Thyroid gland (tissue), 4 donors: ENCODE results near the gene RBM4B. TPM values are rescaled to one million over a fixed set of nuclear protein-coding genes. Genes with fewer than 3 reads are reported as not detected.
A peak's percentile ranks its signal among the peaks of the same experiment; 100 is the strongest.

Experiments used
- DNase-seq, 2 donors: peaks; one replicate each; pipeline ENCODE4 v3.0.0-alpha.2; 2019
- H3K27ac ChIP-seq, 3 donors: fragments of 200-600 bp; sonication (generic); 1 replicate in 2 of 3; 2 replicates in 1 of 3; pipeline ENCODE4 v1.5.1; 2016 to 2019; ENCODE audit warnings: mild to moderate bottlenecking in 1 of 3, moderate library complexity in 1 of 3
- H3K27me3 ChIP-seq: fragments of 200-600 bp; sonication (generic); one replicate; pipeline ENCODE4 v1.5.1; 2019
- H3K36me3 ChIP-seq, 2 donors: fragments of 200-600 bp; sonication (generic); one replicate each; pipeline ENCODE4 v1.5.1; 2016 to 2019
- H3K4me1 ChIP-seq, 2 donors: fragments of 200-600 bp; sonication (generic); one replicate each; pipeline ENCODE4 v1.5.1; 2017 to 2019
- H3K4me3 ChIP-seq, 3 donors: fragments of 200-600 bp; sonication (generic); replicated peaks in 1 of 3; 1 replicate in 2 of 3; 2 replicates in 1 of 3; pipeline ENCODE4 v1.5.1; 2016; ENCODE audit warnings: mild to moderate bottlenecking in 1 of 3
- H3K9me3 ChIP-seq: fragments of 200-600 bp; sonication (generic); one replicate; pipeline ENCODE4 v1.5.1; 2017
- POLR2A ChIP-seq, 2 donors: fragments of 450-650 bp; IDR thresholded peaks; one replicate each; pipeline ENCODE4 v1.6.1; 2017; ENCODE audit warnings: antibody characterized with exemption in 2 of 2, mild to moderate bottlenecking in 2 of 2, moderate library complexity in 1 of 2
- WGBS, 2 donors: methylation state at CpG; one replicate each; pipeline ENCODE4 v1.1.5; 2017; 5-methylcytosine and 5-hydroxymethylcytosine counted together
- intact Hi-C: fragments of 100-400 bp; cut with DNase I; formaldehyde crosslinking; loops from one replicate; pipeline ENCODE4 v1.15.1; 2023
- small RNA-seq: library from RNA; depleted of rRNA; stranded (forward); fragments of <200 nt; gene quantifications from one replicate; pipeline ENCODE3, GENCODE V24; 2016
- total RNA-seq, 4 donors: library from RNA; depleted of rRNA; stranded (reverse); fragments of >200 nt; gene quantifications; one replicate each; pipeline ENCODE4 v1.2.3, GENCODE V29; 2016
- TF ChIP-seq, protein P1 (sequence below), 6 experiments: fragments of 200-600 bp in 3 of 6; fragments of 450-650 bp in 3 of 6; sonication (generic) in 3 of 6; IDR thresholded peaks; one replicate each; pipeline ENCODE4 v1.5.1; 2016 to 2019; ENCODE audit warnings: antibody characterized with exemption in 6 of 6, mild to moderate bottlenecking in 2 of 6, inconsistent platforms in 1 of 6, moderate library complexity in 1 of 6

Gene RBM4B
- total RNA-seq, 4 donors from 2014 or later, result 16.6 to 24.7 (median 24.2) TPM

DNA sequence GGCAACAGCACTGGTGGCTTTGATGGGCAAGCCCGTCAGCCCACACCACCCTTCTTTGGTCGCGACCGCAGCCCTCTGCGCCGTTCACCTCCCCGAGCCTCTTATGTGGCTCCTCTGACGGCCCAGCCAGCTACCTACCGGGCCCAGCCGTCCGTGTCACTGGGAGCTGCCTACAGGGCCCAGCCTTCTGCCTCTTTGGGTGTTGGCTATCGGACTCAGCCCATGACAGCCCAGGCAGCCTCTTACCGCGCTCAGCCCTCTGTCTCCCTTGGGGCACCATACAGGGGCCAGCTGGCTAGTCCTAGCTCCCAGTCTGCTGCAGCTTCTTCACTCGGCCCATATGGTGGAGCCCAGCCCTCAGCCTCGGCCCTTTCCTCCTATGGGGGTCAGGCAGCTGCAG is 53.2 kb downstream of the RBM4B start:
- Histone ChIP-seq H3K4me1 (peaks cover 29 to 40% of the 10 kb centered on the region in 2 donors), H3K27me3 (no peaks in the 10 kb centered on the region), H3K9me3 (no peaks in the 10 kb centered on the region), H3K27ac (no peak overlapping the region), H3K4me3 (no peak overlapping the region), H3K36me3 (peaks cover 36 to 42% of the 10 kb centered on the region in 2 donors)
- TF ChIP-seq POLR2A (IDR thresholded peaks at IDR 0.05), result no peak
- TF ChIP-seq, protein P1, sequence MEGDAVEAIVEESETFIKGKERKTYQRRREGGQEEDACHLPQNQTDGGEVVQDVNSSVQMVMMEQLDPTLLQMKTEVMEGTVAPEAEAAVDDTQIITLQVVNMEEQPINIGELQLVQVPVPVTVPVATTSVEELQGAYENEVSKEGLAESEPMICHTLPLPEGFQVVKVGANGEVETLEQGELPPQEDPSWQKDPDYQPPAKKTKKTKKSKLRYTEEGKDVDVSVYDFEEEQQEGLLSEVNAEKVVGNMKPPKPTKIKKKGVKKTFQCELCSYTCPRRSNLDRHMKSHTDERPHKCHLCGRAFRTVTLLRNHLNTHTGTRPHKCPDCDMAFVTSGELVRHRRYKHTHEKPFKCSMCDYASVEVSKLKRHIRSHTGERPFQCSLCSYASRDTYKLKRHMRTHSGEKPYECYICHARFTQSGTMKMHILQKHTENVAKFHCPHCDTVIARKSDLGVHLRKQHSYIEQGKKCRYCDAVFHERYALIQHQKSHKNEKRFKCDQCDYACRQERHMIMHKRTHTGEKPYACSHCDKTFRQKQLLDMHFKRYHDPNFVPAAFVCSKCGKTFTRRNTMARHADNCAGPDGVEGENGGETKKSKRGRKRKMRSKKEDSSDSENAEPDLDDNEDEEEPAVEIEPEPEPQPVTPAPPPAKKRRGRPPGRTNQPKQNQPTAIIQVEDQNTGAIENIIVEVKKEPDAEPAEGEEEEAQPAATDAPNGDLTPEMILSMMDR (IDR thresholded peaks at IDR 0.05), result no peak
- no peak for DNase-seq
- 85 to 90% methylated on average over 15 of the region's 16 CpGs for WGBS, 2 donors
- intact Hi-C loops, result no loop called here

GRCh38 chr11:66619080-66619554 is 58.6 kb downstream of the RBM4B start:
- intact Hi-C loops, result no loop called here
- Histone ChIP-seq H3K4me3 (no peak overlapping the region), H3K27me3 (no peaks in the 10 kb centered on the region), H3K9me3 (no peaks in the 10 kb centered on the region), H3K4me1 (peaks cover 48 to 65% of the 10 kb centered on the region in 2 donors), H3K27ac (peak overlapping the region in 2 of 3 donors; percentile 55 to 86), H3K36me3 (peaks cover under 1 to 2% of the 10 kb centered on the region in 2 donors)
- 34 to 38% methylated on average over 4 of the region's 4 CpGs for WGBS, 2 donors
- TF ChIP-seq POLR2A (IDR thresholded peaks at IDR 0.05), result peak in 1 of 2 donors; percentile 11
- TF ChIP-seq, protein P1 (IDR thresholded peaks at IDR 0.05), result no peak
- DNase-seq, result peak in 1 of 2 donors; percentile 24

- H3K9me3 ChIP-seq, result no peaks in the 10 kb centered on the region
- intact Hi-C loops, result loop anchor here (2.0 kb wide), 1 partner anchor 22 kb away; the partner anchor contains the start of gene RBM4
- DNase-seq, result peak; percentile 71 to 72
- peak overlapping the region; percentile 86 to 92 (median 89) for H3K27ac ChIP-seq
- 0 to 2% methylated on average over 16 to 19 of the region's 38 CpGs for WGBS, 2 donors
- peaks cover 42 to 51% of the 10 kb centered on the region in 2 donors for H3K4me1 ChIP-seq
- H3K27me3 ChIP-seq, result no peaks in the 10 kb centered on the region
- H3K36me3 ChIP-seq, result no peaks in the 10 kb centered on the region
- TF ChIP-seq POLR2A (IDR thresholded peaks at IDR 0.05), result no peak
- TF ChIP-seq, protein P1 (IDR thresholded peaks at IDR 0.05), result no peak
- peak overlapping the region; percentile 58 to 85 (median 82) for H3K4me3 ChIP-seq
Observed at GRCh38 chr11:66617155-66617834, 60.4 kb downstream of the RBM4B start.

DNA sequence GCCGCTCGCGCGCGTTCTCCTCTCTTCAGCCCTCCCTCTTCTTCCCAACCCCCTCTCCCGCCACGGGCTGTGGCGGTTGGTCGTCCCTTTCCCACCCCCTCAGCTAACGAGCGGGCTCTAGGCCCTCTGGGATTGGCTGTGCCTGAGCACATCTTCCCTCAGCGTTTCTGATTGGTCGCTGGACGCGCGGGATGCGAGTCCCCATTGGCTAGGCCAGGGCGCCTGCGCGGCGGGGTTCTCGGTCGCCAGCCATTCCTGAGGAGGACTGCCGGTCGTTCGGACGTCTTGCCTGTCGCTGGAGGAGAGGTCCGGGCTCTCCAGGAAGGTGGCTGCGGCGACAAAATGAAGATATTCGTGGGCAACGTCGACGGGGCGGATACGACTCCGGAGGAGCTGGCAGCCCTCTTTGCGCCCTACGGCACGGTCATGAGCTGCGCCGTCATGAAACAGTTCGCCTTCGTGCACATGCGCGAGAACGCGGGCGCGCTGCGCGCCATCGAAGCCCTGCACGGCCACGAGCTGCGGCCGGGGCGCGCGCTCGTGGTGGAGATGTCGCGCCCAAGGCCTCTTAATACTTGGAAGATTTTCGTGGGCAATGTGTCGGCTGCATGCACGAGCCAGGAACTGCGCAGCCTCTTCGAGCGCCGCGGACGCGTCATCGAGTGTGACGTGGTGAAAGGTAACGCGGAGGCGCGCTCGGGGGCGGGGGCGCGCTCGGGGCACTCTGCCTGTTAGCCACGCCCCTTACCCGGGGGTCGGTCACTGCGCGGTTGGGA is 61.1 kb downstream of the RBM4B start, which contains the start of gene RBM14:
Gene RBM14 (plus strand): TSS at position 252 of the 776 bp plus-strand sequence. CDS start 91 bp downstream, at position 343.
- WGBS, 2 donors, result 0% methylated on average over 30 to 42 of the region's 90 CpGs
- H3K27me3 ChIP-seq, result no peaks in the 10 kb centered on the region
- peak; percentile 99 to 100 for DNase-seq
- intact Hi-C loops, result loop anchor here (2.0 kb wide), 1 partner anchor 22 kb away; the partner anchor contains the start of gene RBM4
- peaks cover 35 to 43% of the 10 kb centered on the region in 2 donors for H3K4me1 ChIP-seq
- peak; percentile 96 to 99 for TF ChIP-seq POLR2A (IDR thresholded peaks at IDR 0.05)
- TF ChIP-seq, protein P1 (IDR thresholded peaks at IDR 0.05), result no peak
- peak within 1 kb of the TSS; percentile 86 to 92 (median 89) for H3K27ac ChIP-seq
- no peaks in the 10 kb centered on the region for H3K36me3 ChIP-seq
- H3K4me3 ChIP-seq, result peak within 1 kb of the TSS; percentile 58 to 85 (median 82)
- no peaks in the 10 kb centered on the region for H3K9me3 ChIP-seq

Small RNAs within 50 kb of the gene (small RNA-seq; reads per million reads assigned to genes)
- gene RN7SL12P (not detected), gene RNU4-39P (not detected)

Other genes with a start within 250 kb of the RBM4B start
- gene MRPL11, start 239.0 kb downstream of the RBM4B start, total RNA-seq, result 10 to 100 TPM; 35.5 to 58.3 (median 39.7) TPM
- gene PELI3, start 211.0 kb downstream of the RBM4B start, total RNA-seq, result 10 to 100 TPM; 11.4 to 21.8 (median 14.7) TPM
- gene DPP3, start 197.5 kb downstream of the RBM4B start, total RNA-seq, result 10 to 100 TPM; 10.9 to 38.7 (median 35.8) TPM
- 100 to 1,000 TPM in 3 of 4 donors, 10 to 100 TPM in 1; 83.2 to 200 (median 165) TPM for gene BBS1, start 167.3 kb downstream of the RBM4B start, total RNA-seq
- 10 to 100 TPM; 20.3 to 25.9 (median 22.3) TPM for gene ZDHHC24, start 131.8 kb downstream of the RBM4B start, total RNA-seq
- gene ACTN3, start 131.0 kb downstream of the RBM4B start, total RNA-seq, result under 1 TPM in 1 of 4 donors, not detected in 3; 0.27 TPM
- 10 to 100 TPM; 30.4 to 79.1 (median 64.6) TPM for gene CTSF, start 109.3 kb downstream of the RBM4B start, total RNA-seq
- 1 to 10 TPM in 2 of 4 donors, under 1 TPM in 2; 0.92 to 2.1 (median 1.1) TPM for gene CCDC87, start 84.8 kb downstream of the RBM4B start, total RNA-seq
- 10 to 100 TPM; 22.7 to 48.5 (median 28.9) TPM for gene CCS, start 84.7 kb downstream of the RBM4B start, total RNA-seq
- gene RBM14, start 61.3 kb downstream of the RBM4B start, total RNA-seq, result 10 to 100 TPM; 31.8 to 76.9 (median 62.9) TPM
- 100 to 1,000 TPM; 104 to 147 (median 131) TPM for gene RBM4, start 39.2 kb downstream of the RBM4B start, total RNA-seq
- gene SPTBN2, start 51.3 kb upstream of the RBM4B start, total RNA-seq, result 1 to 10 TPM in 2 of 4 donors, under 1 TPM in 2; 0.25 to 1.6 (median 0.83) TPM
- gene RCE1, start 165.6 kb upstream of the RBM4B start, total RNA-seq, result 10 to 100 TPM; 10.8 to 23.6 (median 16.1) TPM
- 1 to 10 TPM; 4.7 to 7.5 (median 5.9) TPM for gene LRFN4, start 179.2 kb upstream of the RBM4B start, total RNA-seq